ENCODE data around the gene FGD6.

The FGD6 gene

GRCh38 chr12:95191060-95191696 lies 26.1 kb downstream of the FGD6 start:
- Histone ChIP-seq H3K9me2 (ENCODE audit: low read depth, low read length) (no peaks in the 10 kb centered on the region), H2AFZ (ENCODE audit: low read length) (no peak overlapping the region)
- no peak for TF ChIP-seq EZH2 (IDR thresholded peaks at IDR 0.05; ENCODE audit: borderline replicate concordance, low read length)
- TF ChIP-seq CTCF (IDR thresholded peaks at IDR 0.05; ENCODE audit: low read length) = no peak

GRCh38 chr12:95187865-95188415 lies 29.3 kb downstream of the FGD6 start:
- no peaks in the 10 kb centered on the region for H3F3A ChIP-seq (ENCODE audit: insufficient read depth, low read length)
- H3K27ac ChIP-seq (ENCODE audit: low read depth, low read length, poor library complexity, severe bottlenecking) = no peak overlapping the region
- no peak overlapping the region for H3K4me2 ChIP-seq (ENCODE audit: low read length)
- no peaks in the 10 kb centered on the region for H3K9me3 ChIP-seq (ENCODE audit: low read length)
- no peak overlapping the region for H2AFZ ChIP-seq (ENCODE audit: low read length)
- H4K20me1 ChIP-seq (ENCODE audit: insufficient read depth, low read length) = no peaks in the 10 kb centered on the region
- no peaks in the 10 kb centered on the region for H3K36me3 ChIP-seq (ENCODE audit: insufficient read depth, low read length)
- peaks cover 6% of the 10 kb centered on the region for H3K4me1 ChIP-seq (ENCODE audit: insufficient read depth, low read length, severe bottlenecking)
- no peak for TF ChIP-seq EZH2 (IDR thresholded peaks at IDR 0.05; ENCODE audit: borderline replicate concordance, low read length)
- TF ChIP-seq CTCF (IDR thresholded peaks at IDR 0.05; ENCODE audit: low read length) = no peak
- no peaks in the 10 kb centered on the region for H3K9me2 ChIP-seq (ENCODE audit: low read depth, low read length)
- no peak overlapping the region for H3K4me3 ChIP-seq (ENCODE audit: low read depth, low read length, poor library complexity, severe bottlenecking)
- no peak overlapping the region for H3K9ac ChIP-seq (ENCODE audit: low read length)
- no peaks in the 10 kb centered on the region for H3K79me2 ChIP-seq (ENCODE audit: insufficient read depth, low read length)
- H3K27me3 ChIP-seq (ENCODE audit: insufficient read depth, low read length) = no peaks in the 10 kb centered on the region

More at GRCh38 chr12:95191060-95191696, 26.1 kb downstream of the FGD6 start:
- Histone ChIP-seq H3K27me3 (ENCODE audit: insufficient read depth, low read length) (no peaks in the 10 kb centered on the region), H3F3A (ENCODE audit: insufficient read depth, low read length) (no peaks in the 10 kb centered on the region), H3K36me3 (ENCODE audit: insufficient read depth, low read length) (no peaks in the 10 kb centered on the region), H4K20me1 (ENCODE audit: insufficient read depth, low read length) (no peaks in the 10 kb centered on the region), H3K27ac (ENCODE audit: low read depth, low read length, poor library complexity, severe bottlenecking) (no peak overlapping the region), H3K9ac (ENCODE audit: low read length) (no peak overlapping the region), H3K4me2 (ENCODE audit: low read length) (no peak overlapping the region), H3K79me2 (ENCODE audit: insufficient read depth, low read length) (no peaks in the 10 kb centered on the region), H3K4me3 (ENCODE audit: low read depth, low read length, poor library complexity, severe bottlenecking) (no peak overlapping the region), H3K4me1 (ENCODE audit: insufficient read depth, low read length, severe bottlenecking) (peaks cover 6% of the 10 kb centered on the region), H3K9me3 (ENCODE audit: low read length) (no peaks in the 10 kb centered on the region)

GRCh38 chr12:95185854-95186253 lies 31.4 kb downstream of the FGD6 start:
- Histone ChIP-seq H3K79me2 (ENCODE audit: insufficient read depth, low read length) (no peaks in the 10 kb centered on the region), H3K9me3 (ENCODE audit: low read length) (no peaks in the 10 kb centered on the region), H3K9ac (ENCODE audit: low read length) (no peak overlapping the region), H3K4me2 (ENCODE audit: low read length) (no peak overlapping the region), H3K9me2 (ENCODE audit: low read depth, low read length) (no peaks in the 10 kb centered on the region), H4K20me1 (ENCODE audit: insufficient read depth, low read length) (no peaks in the 10 kb centered on the region), H3K4me1 (ENCODE audit: insufficient read depth, low read length, severe bottlenecking) (peaks cover 6% of the 10 kb centered on the region), H3K4me3 (ENCODE audit: low read depth, low read length, poor library complexity, severe bottlenecking) (no peak overlapping the region), H2AFZ (ENCODE audit: low read length) (no peak overlapping the region), H3K27ac (ENCODE audit: low read depth, low read length, poor library complexity, severe bottlenecking) (no peak overlapping the region), H3K27me3 (ENCODE audit: insufficient read depth, low read length) (no peaks in the 10 kb centered on the region), H3K36me3 (ENCODE audit: insufficient read depth, low read length) (no peaks in the 10 kb centered on the region), H3F3A (ENCODE audit: insufficient read depth, low read length) (no peaks in the 10 kb centered on the region)
- TF ChIP-seq CTCF (IDR thresholded peaks at IDR 0.05; ENCODE audit: low read length) (no peak), EZH2 (IDR thresholded peaks at IDR 0.05; ENCODE audit: borderline replicate concordance, low read length) (no peak)
